Spleen (tissue), 11 donors: ENCODE results near the gene PCDHGB3. TPM values are rescaled to one million over a fixed set of nuclear protein-coding genes. Genes with fewer than 3 reads are reported as not detected.

Experiments used
- DNase-seq: peaks from one replicate; pipeline ENCODE4 v3.0.0-alpha.2; 2020
- H3K27ac ChIP-seq, 8 donors: fragments of 200-600 bp; sonication (generic) in 7 of 8; 1 replicate in 4 of 8; 2 replicates in 4 of 8; pipeline versions ENCODE4 v1.5.0 to v1.8.0; 2016 to 2021; ENCODE audit warnings: inconsistent platforms in 4 of 8, mild to moderate bottlenecking in 4 of 8, moderate library complexity in 1 of 8
- H3K27me3 ChIP-seq, 7 donors: fragments of 200-600 bp; sonication (generic) in 6 of 7; replicated peaks in 1 of 7; 1 replicate in 4 of 7; 2 replicates in 3 of 7; pipeline versions ENCODE4 v1.5.0 to v1.8.0; 2016 to 2021; ENCODE audit warnings: inconsistent platforms in 3 of 7, mild to moderate bottlenecking in 1 of 7
- H3K36me3 ChIP-seq, 6 donors: fragments of 200-600 bp; sonication (generic) in 5 of 6; 1 replicate in 4 of 6; 2 replicates in 2 of 6; pipeline versions ENCODE4 v1.5.0 to v1.8.0; 2016 to 2021; ENCODE audit warnings: inconsistent platforms in 2 of 6
- H3K4me1 ChIP-seq, 6 donors: fragments of 200-600 bp; sonication (generic) in 5 of 6; 1 replicate in 3 of 6; 2 replicates in 3 of 6; pipeline versions ENCODE4 v1.5.0 to v1.8.0; 2016 to 2021; ENCODE audit warnings: inconsistent platforms in 3 of 6
- H3K4me3 ChIP-seq, 8 donors: fragments of 200-600 bp; sonication (generic) in 7 of 8; 1 replicate in 4 of 8; 2 replicates in 4 of 8; pipeline versions ENCODE4 v1.5.0 to v1.8.0; 2016 to 2021; ENCODE audit warnings: inconsistent platforms in 4 of 8, mild to moderate bottlenecking in 4 of 8, moderate library complexity in 2 of 8
- H3K9me3 ChIP-seq, 8 donors: fragments of 200-600 bp; sonication (generic) in 7 of 8; 1 replicate in 4 of 8; 2 replicates in 4 of 8; pipeline versions ENCODE4 v1.5.0 to v1.8.0; 2016 to 2021; ENCODE audit warnings: inconsistent platforms in 4 of 8
- CTCF ChIP-seq, 11 experiments: fragments of 200-600 bp in 7 of 11; fragments of 450-650 bp in 4 of 11; sonication (generic) in 4 of 11; IDR thresholded peaks in 8 of 11; conservative IDR thresholded peaks in 3 of 11; 1 replicate in 7 of 11; 2 replicates in 4 of 11; pipeline versions ENCODE4 v1.4.0 to v1.8.0; 2016 to 2021; ENCODE audit warnings: antibody characterized with exemption in 11 of 11, inconsistent platforms in 4 of 11, mild to moderate bottlenecking in 1 of 11
- POLR2A ChIP-seq, 3 donors: fragments of 450-650 bp; IDR thresholded peaks; one replicate each; pipeline ENCODE4 v1.5.1; 2017; ENCODE audit warnings: antibody characterized with exemption in 3 of 3, mild to moderate bottlenecking in 1 of 3
- POLR2AphosphoS5 ChIP-seq, 3 donors: sonication (generic); formaldehyde crosslinking; IDR thresholded peaks; one replicate each; pipeline ENCODE4 v1.5.1; 2017; ENCODE audit warnings: antibody characterized with exemption in 3 of 3
- WGBS, 5 donors: extraction: QIAGEN DNeasy Blood & Tissue Kit in 3 of 5; methylation state at CpG; one replicate each; pipeline versions ENCODE4 v1.1.5 to v1.1.7; 2013 to 2018; 5-methylcytosine and 5-hydroxymethylcytosine counted together
- intact Hi-C: fragments of 100-400 bp; cut with DNase I; formaldehyde crosslinking; loops from one replicate; pipeline ENCODE4 v1.15.0; 2023; ENCODE audit warnings: low total_unique reads
- polyA plus RNA-seq, 3 donors: library from polyadenylated mRNA; stranded (reverse); fragments of 200-250 nt; gene quantifications; one replicate each; pipeline ENCODE4 v1.2.1, GENCODE V29; 2013
- total RNA-seq, 7 donors: library from RNA; depleted of rRNA in 3 of 7; stranded (reverse); fragments of >200 nt in 3 of 7; fragmentation: NEBNext Ultra II Directional in 4 of 7; extraction: Animal tissue kit (Norgen Biotek cat#: 25700) in 4 of 7; gene quantifications; one replicate each; pipeline versions ENCODE4 v1.1.0 to v1.2.1, GENCODE V29; 2016 to 2021
- donor health status: healthy with polysubstance abuse.
- donor health status: DM: no; HTN: no; CAD: no; lungs with moderate emphysema.
- donor health status: DM: no; HTN: no; CAD: no.
- donor health status: Bipolar disorder and iron deficiency.
- donor health status: healthy.
- donor health status: DM: no; HTN: no; CAD: no.
- donor health status: DM: yes; HTN: yes; CAD: no.

The PCDHGB3 gene
- total and polyA plus RNA-seq, 10 donors = 0.06 to 5.0 (median 3.8) TPM

GRCh38 chr5:141349917-141350619 is 20.0 kb upstream of the PCDHGB3 start, which contains the start of gene PCDHGB1:
TSS of gene PCDHGB1 (plus strand) at chr5:141350099. CDS start at chr5:141350261, 162 bp downstream.
- no peak for TF ChIP-seq POLR2AphosphoS5 (IDR thresholded peaks at IDR 0.05)
- TF ChIP-seq CTCF (IDR thresholded peaks at IDR 0.05 in 8 of 11, conservative IDR thresholded peaks at IDR 0.05 in 3 of 11) = peak in 2 of 11 experiments; percentile 23 to 32
- WGBS, 5 donors = 20 to 33% (median 28%) methylated on average over 29 of the region's 29 CpGs
- H3K27ac ChIP-seq = no peak within 1 kb of the TSS
- H3K36me3 ChIP-seq = no peaks in the 10 kb centered on the region
- peaks cover 0 to 98% (median 83%) of the 10 kb centered on the region in 8 donors for H3K9me3 ChIP-seq
- peaks cover 0 to 95% (median 21%) of the 10 kb centered on the region in 7 donors for H3K27me3 ChIP-seq
- no peak for DNase-seq
- intact Hi-C loops = no loop called here
- peak within 1 kb of the TSS in 2 of 8 donors; percentile 2 to 49 for H3K4me3 ChIP-seq
- H3K4me1 ChIP-seq = no peaks in the 10 kb centered on the region

- no peak for DNase-seq
- Histone ChIP-seq H3K4me3 (no peak overlapping the region), H3K36me3 (no peaks in the 10 kb centered on the region), H3K27ac (no peak overlapping the region), H3K4me1 (no peaks in the 10 kb centered on the region), H3K27me3 (peaks cover 0 to 95% (median 23%) of the 10 kb centered on the region in 7 donors), H3K9me3 (peaks cover 0 to 99% (median 83%) of the 10 kb centered on the region in 8 donors)
- no peak for TF ChIP-seq CTCF (IDR thresholded peaks at IDR 0.05 in 8 of 11, conservative IDR thresholded peaks at IDR 0.05 in 3 of 11)
- TF ChIP-seq POLR2AphosphoS5 (IDR thresholded peaks at IDR 0.05) = no peak
- TF ChIP-seq POLR2A (IDR thresholded peaks at IDR 0.05) = no peak
- 36 to 50% (median 45%) methylated on average over 12 to 34 of the region's 36 CpGs for WGBS, 5 donors
- intact Hi-C loops = no loop called here
These were observed 18.5 kb upstream of the PCDHGB3 start for GRCh38 chr5:141351591-141351990.

- H3K27me3 ChIP-seq = peaks cover 0 to 92% (median 20%) of the 10 kb centered on the region in 7 donors
- no peaks in the 10 kb centered on the region for H3K4me1 ChIP-seq
- 17 to 28% (median 22%) methylated on average over 28 to 29 of the region's 29 CpGs for WGBS, 5 donors
- DNase-seq = no peak
- intact Hi-C loops = no loop called here
- no peaks in the 10 kb centered on the region for H3K36me3 ChIP-seq
- H3K4me3 ChIP-seq = peak within 1 kb of the TSS in 3 of 8 donors; percentile 11 to 54 (median 22)
- H3K27ac ChIP-seq = no peak within 1 kb of the TSS
- TF ChIP-seq CTCF (IDR thresholded peaks at IDR 0.05 in 8 of 11, conservative IDR thresholded peaks at IDR 0.05 in 3 of 11) = peak in 4 of 11 experiments; percentile 21 to 25 (median 24)
- no peak for TF ChIP-seq POLR2AphosphoS5 (IDR thresholded peaks at IDR 0.05)
- TF ChIP-seq POLR2A (IDR thresholded peaks at IDR 0.05) = no peak
- H3K9me3 ChIP-seq = peaks cover 0 to 100% (median 85%) of the 10 kb centered on the region in 8 donors
These were observed 15.1 kb upstream of the PCDHGB3 start, which contains the start of gene PCDHGA4 for GRCh38 chr5:141354900-141355469. TSS of gene PCDHGA4 (plus strand) at chr5:141355021. CDS start at chr5:141355108, 87 bp downstream.

GRCh38 chr5:141355641-141356040 is 14.4 kb upstream of the PCDHGB3 start:
- TF ChIP-seq CTCF (IDR thresholded peaks at IDR 0.05 in 8 of 11, conservative IDR thresholded peaks at IDR 0.05 in 3 of 11) = no peak
- TF ChIP-seq POLR2AphosphoS5 (IDR thresholded peaks at IDR 0.05) = no peak
- TF ChIP-seq POLR2A (IDR thresholded peaks at IDR 0.05) = no peak
- no peaks in the 10 kb centered on the region for H3K4me1 ChIP-seq
- WGBS, 5 donors = 50 to 62% (median 52%) methylated on average over 24 of the region's 24 CpGs
- peak overlapping the region in 2 of 8 donors; percentile 22 to 54 for H3K4me3 ChIP-seq
- H3K27ac ChIP-seq = no peak overlapping the region
- intact Hi-C loops = no loop called here
- DNase-seq = no peak
- no peaks in the 10 kb centered on the region for H3K36me3 ChIP-seq
- H3K27me3 ChIP-seq = peaks cover 0 to 92% (median 14%) of the 10 kb centered on the region in 7 donors
- peaks cover 0 to 100% (median 85%) of the 10 kb centered on the region in 8 donors for H3K9me3 ChIP-seq
